Trophoblast cell (in vitro differentiated cells and primary cell): ENCODE measurements around the gene GALNT13.

Source experiments
- DNase-seq, 2 donors: peaks; one replicate each; pipeline ENCODE4 v3.0.0-alpha.2; 2016
- H2AFZ ChIP-seq: 2 replicates; pipeline ENCODE4 v1.6.1; 2013; ENCODE audit warnings: low read length, moderate library complexity, mild to moderate bottlenecking; ENCODE audit not compliant: insufficient read depth, poor library complexity
- H2AK5ac ChIP-seq: 2 replicates; pipeline ENCODE4 v1.6.1; 2013; ENCODE audit warnings: mild to moderate bottlenecking, low read length
- H2BK120ac ChIP-seq: 2 replicates; pipeline ENCODE4 v1.6.1; 2013; ENCODE audit warnings: low read length, mild to moderate bottlenecking, moderate library complexity; ENCODE audit not compliant: insufficient read depth, poor library complexity
- H2BK12ac ChIP-seq: 2 replicates; pipeline ENCODE4 v1.6.1; 2013; ENCODE audit warnings: mild to moderate bottlenecking, low read length, moderate library complexity
- H2BK5ac ChIP-seq: 2 replicates; pipeline ENCODE4 v1.6.1; 2013; ENCODE audit warnings: low read length, low read depth, moderate library complexity, mild to moderate bottlenecking; ENCODE audit not compliant: poor library complexity
- H3K14ac ChIP-seq: 2 replicates; pipeline ENCODE4 v1.6.1; 2013; ENCODE audit warnings: mild to moderate bottlenecking, low read length
- H3K18ac ChIP-seq: 2 replicates; pipeline ENCODE4 v1.6.1; 2013; ENCODE audit warnings: mild to moderate bottlenecking, low read length
- H3K23ac ChIP-seq: 2 replicates; pipeline ENCODE4 v1.6.1; 2013; ENCODE audit warnings: low read length
- H3K27ac ChIP-seq: 2 replicates; pipeline ENCODE4 v1.5.1; 2013; ENCODE audit warnings: low read depth, mild to moderate bottlenecking, inconsistent platforms, low read length, moderate library complexity
- H3K27me3 ChIP-seq: 2 replicates; pipeline ENCODE4 v1.6.1; 2013; ENCODE audit warnings: inconsistent platforms, mild to moderate bottlenecking, low read length, moderate library complexity; ENCODE audit not compliant: insufficient read depth
- H3K36me3 ChIP-seq, 2 experiments: 1 replicate in 1 of 2; 2 replicates in 1 of 2; pipeline ENCODE4 v1.6.1; 2013; ENCODE audit warnings: low read length in 2 of 2, mild to moderate bottlenecking in 2 of 2, moderate library complexity in 1 of 2; ENCODE audit not compliant: insufficient read depth in 2 of 2, control insufficient read depth in 1 of 2
- H3K4ac ChIP-seq: 2 replicates; pipeline ENCODE4 v1.6.1; 2013; ENCODE audit warnings: low read depth, mild to moderate bottlenecking, low read length, moderate library complexity
- H3K4me1 ChIP-seq, 2 experiments: 1 replicate in 1 of 2; 2 replicates in 1 of 2; pipeline ENCODE4 v1.6.1; 2013; ENCODE audit warnings: low read length in 2 of 2, mild to moderate bottlenecking in 2 of 2, moderate library complexity in 1 of 2; ENCODE audit not compliant: insufficient read depth in 2 of 2, control insufficient read depth in 1 of 2
- H3K4me2 ChIP-seq: 2 replicates; pipeline ENCODE4 v1.6.1; 2013; ENCODE audit warnings: inconsistent platforms, mild to moderate bottlenecking, low read length, moderate library complexity
- H3K4me3 ChIP-seq: 2 replicates; pipeline ENCODE4 v1.5.1; 2013; ENCODE audit warnings: mild to moderate bottlenecking, low read depth, low read length, inconsistent platforms
- H3K79me1 ChIP-seq: one replicate; pipeline ENCODE4 v1.6.1; 2013; ENCODE audit warnings: low read length
- H3K79me2 ChIP-seq: 2 replicates; pipeline ENCODE4 v1.6.1; 2013; ENCODE audit warnings: low read length, mild to moderate bottlenecking; ENCODE audit not compliant: control insufficient read depth, insufficient read depth, poor library complexity
- H3K9ac ChIP-seq: 2 replicates; pipeline ENCODE4 v1.6.1; 2013; ENCODE audit warnings: mild to moderate bottlenecking, low read length
- H3K9me3 ChIP-seq: 2 replicates; pipeline ENCODE4 v1.6.1; 2013; ENCODE audit warnings: low read depth, mild to moderate bottlenecking, control low read depth, inconsistent platforms, low read length; ENCODE audit not compliant: insufficient read depth
- H4K12ac ChIP-seq: 2 replicates; pipeline ENCODE4 v1.6.1; 2013; ENCODE audit warnings: low read depth, mild to moderate bottlenecking, low read length, moderate library complexity
- H4K8ac ChIP-seq: 2 replicates; pipeline ENCODE4 v1.6.1; 2013; ENCODE audit warnings: low read depth, mild to moderate bottlenecking, low read length, moderate library complexity
- H4K91ac ChIP-seq: one replicate; pipeline ENCODE4 v1.6.1; 2013; ENCODE audit warnings: low read depth, mild to moderate bottlenecking, low read length, moderate library complexity
- WGBS: extraction: QIAGEN DNeasy Blood & Tissue Kit; methylation state at CpG from one replicate; pipeline ENCODE4 v1.1.7; 2013; ENCODE audit warnings: missing lambda C conversion rate; ENCODE audit not compliant: insufficient read length, insufficient coverage; ENCODE audit errors: extremely low coverage; 5-methylcytosine and 5-hydroxymethylcytosine counted together

GALNT13 gene

GRCh38 chr2:154229966-154230365, 358.2 kb downstream of the GALNT13 start:
- H3K4ac ChIP-seq = no peak overlapping the region
- H3K23ac ChIP-seq = no peak overlapping the region
- H3K18ac ChIP-seq = no peak overlapping the region
- no peak overlapping the region for H2BK120ac ChIP-seq
- H2BK12ac ChIP-seq = no peak overlapping the region
- no peak overlapping the region for H4K91ac ChIP-seq
- H4K8ac ChIP-seq = no peak overlapping the region
- no peak overlapping the region for H2AFZ ChIP-seq
- no peak overlapping the region for H3K4me3 ChIP-seq
- H2BK5ac ChIP-seq = no peak overlapping the region
- no peak overlapping the region for H4K12ac ChIP-seq
- no peak overlapping the region for H3K9ac ChIP-seq
- H3K79me2 ChIP-seq = no peaks in the 10 kb centered on the region
- H2AK5ac ChIP-seq = no peak overlapping the region
- no peak overlapping the region for H3K27ac ChIP-seq
- H3K4me2 ChIP-seq = no peak overlapping the region
- H3K9me3 ChIP-seq = no peaks in the 10 kb centered on the region
- no peak overlapping the region for H3K14ac ChIP-seq
- H3K4me1 ChIP-seq = no peaks in the 10 kb centered on the region
- no peak for DNase-seq
- H3K27me3 ChIP-seq = no peaks in the 10 kb centered on the region
- H3K36me3 ChIP-seq = no peaks in the 10 kb centered on the region
- no peaks in the 10 kb centered on the region for H3K79me1 ChIP-seq

GRCh38 chr2:154231021-154231420, 359.3 kb downstream of the GALNT13 start:
- Histone ChIP-seq H3K9ac (no peak overlapping the region), H4K8ac (no peak overlapping the region), H3K14ac (no peak overlapping the region), H3K79me1 (no peaks in the 10 kb centered on the region), H3K27ac (no peak overlapping the region), H4K91ac (no peak overlapping the region), H3K18ac (no peak overlapping the region), H2BK5ac (no peak overlapping the region), H3K4me3 (no peak overlapping the region), H2BK120ac (no peak overlapping the region), H3K36me3 (no peaks in the 10 kb centered on the region), H2AFZ (no peak overlapping the region), H2BK12ac (no peak overlapping the region), H3K23ac (no peak overlapping the region), H2AK5ac (no peak overlapping the region), H3K79me2 (no peaks in the 10 kb centered on the region), H3K4me2 (no peak overlapping the region), H3K27me3 (no peaks in the 10 kb centered on the region), H4K12ac (no peak overlapping the region), H3K9me3 (no peaks in the 10 kb centered on the region), H3K4me1 (no peaks in the 10 kb centered on the region), H3K4ac (no peak overlapping the region)
- no peak for DNase-seq
- WGBS = no CpG with 5 or more reads among the region's 1 CpG

GRCh38 chr2:154233231-154233630, 361.5 kb downstream of the GALNT13 start:
- no peaks in the 10 kb centered on the region for H3K4me1 ChIP-seq
- H3K27me3 ChIP-seq = no peaks in the 10 kb centered on the region
- H3K79me1 ChIP-seq = no peaks in the 10 kb centered on the region
- no peak overlapping the region for H2BK5ac ChIP-seq
- no peak overlapping the region for H3K14ac ChIP-seq
- no peak overlapping the region for H3K9ac ChIP-seq
- no CpG with 5 or more reads among the region's 2 CpGs for WGBS
- no peak overlapping the region for H3K4me3 ChIP-seq
- H2AFZ ChIP-seq = no peak overlapping the region
- no peaks in the 10 kb centered on the region for H3K79me2 ChIP-seq
- DNase-seq = no peak
- no peaks in the 10 kb centered on the region for H3K36me3 ChIP-seq
- H2BK12ac ChIP-seq = no peak overlapping the region
- no peaks in the 10 kb centered on the region for H3K9me3 ChIP-seq
- no peak overlapping the region for H3K27ac ChIP-seq
- H3K18ac ChIP-seq = no peak overlapping the region
- no peak overlapping the region for H3K4ac ChIP-seq
- H2AK5ac ChIP-seq = no peak overlapping the region
- no peak overlapping the region for H3K4me2 ChIP-seq
- no peak overlapping the region for H4K8ac ChIP-seq
- no peak overlapping the region for H3K23ac ChIP-seq
- H4K12ac ChIP-seq = no peak overlapping the region
- H4K91ac ChIP-seq = no peak overlapping the region
- no peak overlapping the region for H2BK120ac ChIP-seq

GRCh38 chr2:154238252-154238651, 366.5 kb downstream of the GALNT13 start:
- Histone ChIP-seq H3K4me2 (no peak overlapping the region), H3K36me3 (no peaks in the 10 kb centered on the region), H2BK12ac (no peak overlapping the region), H4K12ac (no peak overlapping the region), H3K27me3 (no peaks in the 10 kb centered on the region), H3K9ac (no peak overlapping the region), H3K4ac (no peak overlapping the region), H3K4me1 (no peaks in the 10 kb centered on the region), H2BK120ac (no peak overlapping the region), H3K79me1 (no peaks in the 10 kb centered on the region), H2BK5ac (no peak overlapping the region), H3K79me2 (no peaks in the 10 kb centered on the region), H4K91ac (no peak overlapping the region), H2AFZ (no peak overlapping the region), H3K23ac (no peak overlapping the region), H2AK5ac (no peak overlapping the region), H3K4me3 (no peak overlapping the region), H3K14ac (no peak overlapping the region), H4K8ac (no peak overlapping the region), H3K9me3 (no peaks in the 10 kb centered on the region), H3K27ac (no peak overlapping the region), H3K18ac (no peak overlapping the region)
- WGBS = no CpG with 5 or more reads among the region's 1 CpG
- no peak for DNase-seq
